H1 (cell line): ENCODE results near the gene ANGPTL4. TPM values are rescaled to one million over a fixed set of nuclear protein-coding genes. Genes with fewer than 3 reads are reported as not detected.
A peak's percentile ranks its signal among the peaks of the same experiment; 100 is the strongest.

ENCODE experiments used
- CTBP2 ChIP-seq: IDR thresholded peaks from 2 replicates; pipeline ENCODE4 v1.7.0; 2011; ENCODE audit warnings: borderline replicate concordance, mild to moderate bottlenecking, moderate library complexity, mixed read lengths, low read length; ENCODE audit not compliant: insufficient read depth, insufficient read length
- SUZ12 ChIP-seq: fragments of 200-600 bp; sonication (generic); IDR thresholded peaks from 2 replicates; pipeline ENCODE4 v1.6.1; 2012; ENCODE audit warnings: mild to moderate bottlenecking, inconsistent platforms, low read length, moderate library complexity, mixed read lengths
- TAF1 ChIP-seq: IDR thresholded peaks from 2 replicates; pipeline ENCODE4 v1.6.1; 2011; ENCODE audit warnings: mild to moderate bottlenecking, low read depth, low read length
- YY1 ChIP-seq: IDR thresholded peaks from 2 replicates; pipeline ENCODE4 v1.6.1; 2011; ENCODE audit warnings: low read depth, mild to moderate bottlenecking, low read length
- polyA plus RNA-seq, 7 experiments: library from polyadenylated mRNA; depleted of rRNA in 3 of 7; stranded (reverse) in 5 of 7; unstranded in 2 of 7; fragments of >200 nt in 5 of 7; fragments of 200-250 nt in 2 of 7; gene quantifications; 1 replicate in 5 of 7; 2 replicates in 1 of 7; 4 replicates in 1 of 7; pipeline versions ENCODE4 v1.2.1 to v1.2.3, GENCODE V29; 2011 to 2013; ENCODE audit warnings: missing spikeins in 2 of 7, mixed read lengths in 2 of 7
- total RNA-seq: library from RNA; stranded (reverse); fragmentation: NEBNext Ultra II Directional; extraction: Animal tissue kit (Norgen Biotek cat#: 25700); gene quantifications from 2 replicates; pipeline ENCODE4 v1.2.1, GENCODE V29; 2021

Gene ANGPTL4
- total and polyA plus RNA-seq, 2 of the 8 experiments (the other 6 are each of a cell fraction or from before 2014, with no cell fraction given) = 2.3 to 6.5 TPM

DNA sequence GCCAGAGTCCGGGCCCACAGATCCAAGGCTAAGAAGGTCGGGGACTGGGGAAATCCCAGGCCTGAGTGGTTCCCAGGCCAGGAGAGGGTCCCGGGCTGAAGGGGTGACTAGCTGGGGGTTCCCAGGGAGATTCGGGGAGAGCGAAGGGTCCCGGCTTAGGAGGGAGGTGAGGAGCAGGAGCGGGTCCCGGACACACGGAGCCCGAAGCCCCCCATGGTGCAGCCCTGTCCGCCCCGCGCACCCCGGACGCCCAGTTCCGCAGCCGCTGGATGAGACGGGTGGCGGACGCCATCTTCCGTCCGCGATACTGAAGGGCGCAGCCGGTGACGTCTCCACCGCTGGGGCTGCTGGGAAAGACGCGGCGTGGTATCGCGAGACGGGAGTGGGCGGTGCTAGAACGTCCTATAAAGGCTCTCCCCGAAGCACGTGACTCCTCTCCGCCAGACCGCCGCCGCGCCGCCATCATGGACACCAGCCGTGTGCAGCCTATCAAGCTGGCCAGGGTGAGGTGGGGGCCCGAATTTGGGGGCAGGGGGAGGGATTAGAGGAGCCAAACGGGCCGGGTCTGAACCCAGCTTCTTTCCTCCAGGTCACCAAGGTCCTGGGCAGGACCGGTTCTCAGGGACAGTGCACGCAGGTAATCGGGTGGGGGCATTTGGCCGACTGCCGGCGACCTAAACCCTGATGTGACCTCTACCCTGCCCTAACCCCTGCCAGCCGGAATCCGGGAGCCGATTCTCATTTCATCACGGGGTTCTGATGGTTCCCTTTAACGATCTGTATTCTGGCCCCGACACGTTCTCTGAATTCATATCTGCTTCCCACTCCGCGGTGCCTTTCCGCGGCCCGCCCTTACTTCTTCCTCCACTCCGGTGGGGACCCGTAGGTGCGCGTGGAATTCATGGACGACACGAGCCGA lies 42.6 kb upstream of the ANGPTL4 start, which contains the start of the genes NDUFA7 and RPS28 (continued):
- TF ChIP-seq TAF1 (peak; percentile 99), CTBP2 (no peak), YY1 (peak; percentile 97), SUZ12 (no peak)
